SK-N-SH treated with all-trans-retinoic acid at 6 μM for 48 hours (cell line): ENCODE measurements around the gene SAP30L.
A peak's percentile ranks its signal among the peaks of the same experiment; 100 is the strongest.

ENCODE experiments used
- ATAC-seq: fragments of 200-7000 bp; cut with Tn5 transposase; 3 replicates; pipeline ENCODE4 v1.9.1; 2020; ENCODE audit warnings: mild to moderate bottlenecking, moderate library complexity
- BACH2 ChIP-seq: fragments of 250-450 bp; sonication (Bioruptor Pico); IDR thresholded peaks from 2 replicates; pipeline ENCODE4 v1.9.0; 2021; ENCODE audit warnings: mild to moderate bottlenecking, borderline replicate concordance
- CREB5 ChIP-seq: fragments of 250-450 bp; sonication (Bioruptor Pico); IDR thresholded peaks from 2 replicates; pipeline ENCODE4 v1.5.1; 2020; ENCODE audit warnings: low read depth, mild to moderate bottlenecking, moderate library complexity
- CSDC2 ChIP-seq: fragments of 250-450 bp; sonication (Bioruptor Pico); IDR thresholded peaks from 2 replicates; pipeline ENCODE4 v1.5.0; 2020; ENCODE audit warnings: mild to moderate bottlenecking, moderate library complexity
- ESRRG ChIP-seq: fragments of 250-450 bp; sonication (Bioruptor Pico); IDR thresholded peaks from 2 replicates; pipeline ENCODE4 v1.6.1; 2021; ENCODE audit warnings: mild to moderate bottlenecking
- GLIS3 ChIP-seq: fragments of 250-450 bp; sonication (Bioruptor Pico); IDR thresholded peaks from 2 replicates; pipeline ENCODE4 v1.5.0; 2020; ENCODE audit warnings: mild to moderate bottlenecking, moderate library complexity
- OSR1 ChIP-seq: fragments of 250-450 bp; sonication (Bioruptor Pico); IDR thresholded peaks from 2 replicates; pipeline ENCODE4 v1.8.0; 2022; ENCODE audit warnings: moderate library complexity, mild to moderate bottlenecking, inconsistent platforms
- PATZ1 ChIP-seq: fragments of 250-450 bp; sonication (Bioruptor Pico); IDR thresholded peaks from 2 replicates; pipeline ENCODE4 v1.8.0; 2020; ENCODE audit warnings: mild to moderate bottlenecking, moderate library complexity, borderline replicate concordance
- PPARA ChIP-seq: fragments of 250-450 bp; sonication (Bioruptor Pico); IDR thresholded peaks from 2 replicates; pipeline ENCODE4 v1.5.0; 2020; ENCODE audit warnings: mild to moderate bottlenecking, borderline replicate concordance
- RARB ChIP-seq: fragments of 250-450 bp; sonication (Bioruptor Pico); IDR thresholded peaks from 2 replicates; pipeline ENCODE4 v1.8.0; 2021; ENCODE audit warnings: mild to moderate bottlenecking, moderate library complexity
- TCF4 ChIP-seq: fragments of 250-450 bp; sonication (Bioruptor Pico); IDR thresholded peaks from 2 replicates; pipeline ENCODE4 v1.8.0; 2021; ENCODE audit warnings: mild to moderate bottlenecking, moderate library complexity, borderline replicate concordance
- ZC3H10 ChIP-seq: fragments of 250-450 bp; sonication (Bioruptor Pico); IDR thresholded peaks from 2 replicates; pipeline ENCODE4 v1.5.1; 2021; ENCODE audit warnings: mild to moderate bottlenecking, moderate library complexity
- ZFP30 ChIP-seq: fragments of 450-650 bp; formaldehyde crosslinking; IDR thresholded peaks from 2 replicates; pipeline ENCODE4 v1.5.0; 2022; ENCODE audit warnings: mild to moderate bottlenecking, moderate library complexity
- ZNF565 ChIP-seq: fragments of 450-650 bp; formaldehyde crosslinking; conservative IDR thresholded peaks from 2 replicates; pipeline ENCODE4 v1.5.0; 2020; ENCODE audit warnings: low read depth, mild to moderate bottlenecking, moderate library complexity
- ZNF70 ChIP-seq: fragments of 450-650 bp; formaldehyde crosslinking; IDR thresholded peaks from 2 replicates; pipeline ENCODE4 v1.5.0; 2020; ENCODE audit warnings: mild to moderate bottlenecking, moderate library complexity
- TF ChIP-seq, protein P1 (sequence below): fragments of 250-450 bp; sonication (Bioruptor Pico); IDR thresholded peaks from 2 replicates; pipeline ENCODE4 v1.8.0; 2021; ENCODE audit warnings: low read depth, mild to moderate bottlenecking, moderate library complexity, borderline replicate concordance
- TF ChIP-seq, protein P2 (sequence below): fragments of 250-450 bp; sonication (Bioruptor Pico); IDR thresholded peaks from 2 replicates; pipeline ENCODE4 v1.5.0; 2020; ENCODE audit warnings: mild to moderate bottlenecking, moderate library complexity
- TF ChIP-seq, protein P3 (sequence below): fragments of 250-450 bp; sonication (Bioruptor Pico); IDR thresholded peaks from 2 replicates; pipeline ENCODE4 v1.5.1; 2021; ENCODE audit warnings: mild to moderate bottlenecking, moderate library complexity

SAP30L gene

GRCh38 chr5:154446195-154447088 lies 645 bp downstream of the SAP30L start:
- TF ChIP-seq ZC3H10 (no peak), PPARA (CRISPR knock-in tag) (no peak), CREB5 (no peak), ZNF565 (CRISPR knock-in tag) (no peak), GLIS3 (no peak), PATZ1 (CRISPR knock-in tag) (no peak), TCF4 (CRISPR knock-in tag) (no peak), CSDC2 (CRISPR knock-in tag) (no peak), OSR1 (CRISPR knock-in tag) (no peak), ZFP30 (no peak), ZNF70 (CRISPR knock-in tag) (no peak), RARB (CRISPR knock-in tag) (no peak), ESRRG (CRISPR knock-in tag) (no peak)
- TF ChIP-seq, protein P1, sequence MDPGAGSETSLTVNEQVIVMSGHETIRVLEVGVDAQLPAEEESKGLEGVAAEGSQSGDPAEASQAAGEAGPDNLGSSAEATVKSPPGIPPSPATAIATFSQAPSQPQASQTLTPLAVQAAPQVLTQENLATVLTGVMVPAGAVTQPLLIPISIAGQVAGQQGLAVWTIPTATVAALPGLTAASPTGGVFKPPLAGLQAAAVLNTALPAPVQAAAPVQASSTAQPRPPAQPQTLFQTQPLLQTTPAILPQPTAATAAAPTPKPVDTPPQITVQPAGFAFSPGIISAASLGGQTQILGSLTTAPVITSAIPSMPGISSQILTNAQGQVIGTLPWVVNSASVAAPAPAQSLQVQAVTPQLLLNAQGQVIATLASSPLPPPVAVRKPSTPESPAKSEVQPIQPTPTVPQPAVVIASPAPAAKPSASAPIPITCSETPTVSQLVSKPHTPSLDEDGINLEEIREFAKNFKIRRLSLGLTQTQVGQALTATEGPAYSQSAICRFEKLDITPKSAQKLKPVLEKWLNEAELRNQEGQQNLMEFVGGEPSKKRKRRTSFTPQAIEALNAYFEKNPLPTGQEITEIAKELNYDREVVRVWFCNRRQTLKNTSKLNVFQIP (CRISPR knock-in tag), result no peak
- TF ChIP-seq, protein P2, sequence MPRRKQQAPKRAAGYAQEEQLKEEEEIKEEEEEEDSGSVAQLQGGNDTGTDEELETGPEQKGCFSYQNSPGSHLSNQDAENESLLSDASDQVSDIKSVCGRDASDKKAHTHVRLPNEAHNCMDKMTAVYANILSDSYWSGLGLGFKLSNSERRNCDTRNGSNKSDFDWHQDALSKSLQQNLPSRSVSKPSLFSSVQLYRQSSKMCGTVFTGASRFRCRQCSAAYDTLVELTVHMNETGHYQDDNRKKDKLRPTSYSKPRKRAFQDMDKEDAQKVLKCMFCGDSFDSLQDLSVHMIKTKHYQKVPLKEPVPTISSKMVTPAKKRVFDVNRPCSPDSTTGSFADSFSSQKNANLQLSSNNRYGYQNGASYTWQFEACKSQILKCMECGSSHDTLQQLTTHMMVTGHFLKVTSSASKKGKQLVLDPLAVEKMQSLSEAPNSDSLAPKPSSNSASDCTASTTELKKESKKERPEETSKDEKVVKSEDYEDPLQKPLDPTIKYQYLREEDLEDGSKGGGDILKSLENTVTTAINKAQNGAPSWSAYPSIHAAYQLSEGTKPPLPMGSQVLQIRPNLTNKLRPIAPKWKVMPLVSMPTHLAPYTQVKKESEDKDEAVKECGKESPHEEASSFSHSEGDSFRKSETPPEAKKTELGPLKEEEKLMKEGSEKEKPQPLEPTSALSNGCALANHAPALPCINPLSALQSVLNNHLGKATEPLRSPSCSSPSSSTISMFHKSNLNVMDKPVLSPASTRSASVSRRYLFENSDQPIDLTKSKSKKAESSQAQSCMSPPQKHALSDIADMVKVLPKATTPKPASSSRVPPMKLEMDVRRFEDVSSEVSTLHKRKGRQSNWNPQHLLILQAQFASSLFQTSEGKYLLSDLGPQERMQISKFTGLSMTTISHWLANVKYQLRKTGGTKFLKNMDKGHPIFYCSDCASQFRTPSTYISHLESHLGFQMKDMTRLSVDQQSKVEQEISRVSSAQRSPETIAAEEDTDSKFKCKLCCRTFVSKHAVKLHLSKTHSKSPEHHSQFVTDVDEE (CRISPR knock-in tag), result no peak
- TF ChIP-seq, protein P3, sequence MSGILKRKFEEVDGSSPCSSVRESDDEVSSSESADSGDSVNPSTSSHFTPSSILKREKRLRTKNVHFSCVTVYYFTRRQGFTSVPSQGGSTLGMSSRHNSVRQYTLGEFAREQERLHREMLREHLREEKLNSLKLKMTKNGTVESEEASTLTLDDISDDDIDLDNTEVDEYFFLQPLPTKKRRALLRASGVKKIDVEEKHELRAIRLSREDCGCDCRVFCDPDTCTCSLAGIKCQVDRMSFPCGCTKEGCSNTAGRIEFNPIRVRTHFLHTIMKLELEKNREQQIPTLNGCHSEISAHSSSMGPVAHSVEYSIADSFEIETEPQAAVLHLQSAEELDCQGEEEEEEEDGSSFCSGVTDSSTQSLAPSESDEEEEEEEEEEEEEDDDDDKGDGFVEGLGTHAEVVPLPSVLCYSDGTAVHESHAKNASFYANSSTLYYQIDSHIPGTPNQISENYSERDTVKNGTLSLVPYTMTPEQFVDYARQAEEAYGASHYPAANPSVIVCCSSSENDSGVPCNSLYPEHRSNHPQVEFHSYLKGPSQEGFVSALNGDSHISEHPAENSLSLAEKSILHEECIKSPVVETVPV (CRISPR knock-in tag), result no peak
- peak; percentile 65 for ATAC-seq

DNA sequence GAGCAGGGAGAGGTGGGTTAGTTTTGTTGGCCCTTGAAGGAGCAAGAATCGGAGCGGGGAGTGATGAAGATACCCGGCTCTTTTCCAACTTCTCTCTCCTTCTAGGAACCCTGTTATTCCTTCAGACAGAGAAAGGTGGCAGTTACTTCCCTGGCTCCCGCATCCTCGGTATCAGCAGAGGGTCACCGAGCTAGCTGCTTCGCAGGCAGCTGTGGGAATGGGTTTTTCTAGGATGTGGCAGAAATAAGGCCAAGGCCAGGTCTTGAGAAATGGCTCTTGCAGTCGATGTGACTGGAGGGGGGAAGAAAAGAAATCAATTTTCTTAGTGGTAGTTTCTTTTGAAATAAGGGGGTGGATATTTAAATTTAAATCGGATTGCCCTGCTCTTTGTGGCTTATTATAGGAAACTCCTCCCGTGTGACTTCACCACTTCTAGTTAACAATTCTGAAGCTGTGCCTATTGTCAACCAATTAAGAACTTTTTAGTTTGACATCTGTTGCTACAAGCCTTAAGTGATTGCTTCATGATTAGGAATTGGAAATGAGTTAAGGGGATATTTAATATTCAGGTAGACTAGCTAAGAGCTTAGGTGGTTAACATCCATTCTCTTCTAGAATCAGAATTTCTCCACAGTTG lies 1.4 kb downstream of the SAP30L start:
- peak; percentile 6; the same call in 1 of the 3 replicates for ATAC-seq
- TF ChIP-seq BACH2 (CRISPR knock-in tag) (no peak), RARB (CRISPR knock-in tag) (no peak)
- TF ChIP-seq, all 23 proteins: peak for 0

DNA sequence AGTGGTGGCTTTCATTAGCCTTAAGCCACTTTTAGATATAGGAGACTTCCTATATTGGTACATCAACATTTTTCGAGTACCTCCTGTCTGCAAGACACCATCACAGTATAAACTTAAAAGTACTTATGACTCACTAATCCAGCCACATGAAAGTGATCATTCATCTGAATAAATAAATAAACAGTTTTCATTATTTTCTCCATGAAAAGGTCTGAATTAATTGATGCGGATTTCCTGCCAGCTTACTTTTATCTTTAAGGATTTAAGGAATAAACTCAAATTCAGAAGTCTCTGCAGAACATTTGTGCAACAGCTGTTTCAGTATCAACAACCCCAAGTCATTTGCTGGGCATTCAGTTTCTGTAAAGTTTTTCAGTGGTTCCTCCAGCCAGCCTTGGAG lies 4.0 kb downstream of the SAP30L start:
- TF ChIP-seq PPARA (CRISPR knock-in tag) (no peak), GLIS3 (no peak)
- no peak for ATAC-seq

GRCh38 chr5:154451957-154452356 lies 6.2 kb downstream of the SAP30L start:
- no peak for ATAC-seq
- TF ChIP-seq, protein P2 (CRISPR knock-in tag), result no peak
- TF ChIP-seq ZNF565 (CRISPR knock-in tag) (no peak), PPARA (CRISPR knock-in tag) (no peak), TCF4 (CRISPR knock-in tag) (no peak)
- TF ChIP-seq, protein P3 (CRISPR knock-in tag), result no peak
